HTERT RPE-1 (cell line): ENCODE results near the gene FERMT3.

Experiments
- in situ Hi-C: fragments of 300-500 bp; cut with MboI; formaldehyde crosslinking; loops from 4 replicates; pipeline ENCODE4 v1.14.3; 2020; ENCODE audit warnings: low sequenced_read_pairs

FERMT3 gene

GRCh38 chr11:64247729-64248531, 41.4 kb downstream of the FERMT3 start:
- in situ Hi-C loops, result no loop called here

GRCh38 chr11:64248578-64248977, 42.1 kb downstream of the FERMT3 start:
- in situ Hi-C loops, result no loop called here

DNA sequence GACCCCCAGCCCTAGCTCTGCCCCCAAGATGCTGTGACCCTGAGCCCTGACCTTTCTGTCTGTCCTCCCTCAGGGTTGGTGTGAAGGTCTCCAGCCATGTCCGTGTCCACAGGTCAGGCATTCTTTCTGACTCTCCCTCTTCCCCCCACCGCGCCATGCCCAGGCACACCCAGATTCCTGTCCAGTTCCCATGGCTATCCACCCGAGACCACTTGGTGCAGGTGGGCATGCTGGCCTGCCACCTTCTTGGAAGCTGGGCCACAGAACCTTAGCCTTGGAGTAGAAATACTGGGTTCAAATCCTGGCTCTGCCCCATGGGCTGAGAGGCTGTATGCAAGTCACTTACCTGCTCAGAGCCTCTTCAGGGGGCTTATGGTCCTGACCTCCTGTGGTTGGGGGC, 42.5 kb downstream of the FERMT3 start:
- in situ Hi-C loops, result no loop called here

DNA sequence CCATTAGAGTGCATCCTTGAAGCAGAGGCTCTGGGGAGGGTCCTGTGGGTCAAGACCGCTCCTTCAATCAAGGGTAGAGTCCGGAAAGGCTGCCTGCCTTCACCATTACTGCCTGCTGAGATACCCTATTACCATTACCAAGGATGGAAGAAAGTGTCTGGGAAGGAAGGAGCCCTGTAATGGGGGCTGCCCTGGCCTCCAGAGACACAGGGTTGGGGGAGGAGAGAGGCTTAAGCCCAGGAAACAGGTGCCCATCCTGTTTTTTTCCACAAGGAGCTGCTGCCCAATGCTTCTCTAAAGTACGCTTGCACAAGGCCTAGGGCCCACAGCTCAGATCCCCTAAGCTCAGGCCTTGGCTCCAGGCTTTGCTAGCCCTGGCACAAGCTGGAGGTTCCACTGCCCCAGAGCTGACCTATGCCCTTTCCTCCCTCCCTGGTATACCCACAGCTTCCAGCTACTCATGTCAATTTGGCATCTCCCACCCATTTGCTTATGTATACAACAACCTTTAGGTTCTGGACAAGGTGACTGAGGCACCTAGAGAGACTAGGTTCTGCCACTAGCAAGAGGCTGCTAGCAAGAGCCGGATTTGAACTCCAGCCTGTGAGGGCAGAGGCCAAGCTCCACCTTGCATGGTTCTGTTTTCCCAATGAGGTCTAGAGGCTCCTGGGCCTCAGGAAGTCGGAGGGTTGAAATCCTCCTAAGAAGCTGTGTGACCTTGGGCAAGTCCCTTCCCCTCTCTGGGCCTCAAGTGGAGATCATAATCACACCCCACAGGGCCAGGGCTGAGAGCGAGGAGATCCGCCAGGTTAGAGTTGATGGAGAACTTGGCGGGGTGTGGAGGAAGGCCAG, 43.3 kb downstream of the FERMT3 start:
- in situ Hi-C loops, result no loop called here

DNA sequence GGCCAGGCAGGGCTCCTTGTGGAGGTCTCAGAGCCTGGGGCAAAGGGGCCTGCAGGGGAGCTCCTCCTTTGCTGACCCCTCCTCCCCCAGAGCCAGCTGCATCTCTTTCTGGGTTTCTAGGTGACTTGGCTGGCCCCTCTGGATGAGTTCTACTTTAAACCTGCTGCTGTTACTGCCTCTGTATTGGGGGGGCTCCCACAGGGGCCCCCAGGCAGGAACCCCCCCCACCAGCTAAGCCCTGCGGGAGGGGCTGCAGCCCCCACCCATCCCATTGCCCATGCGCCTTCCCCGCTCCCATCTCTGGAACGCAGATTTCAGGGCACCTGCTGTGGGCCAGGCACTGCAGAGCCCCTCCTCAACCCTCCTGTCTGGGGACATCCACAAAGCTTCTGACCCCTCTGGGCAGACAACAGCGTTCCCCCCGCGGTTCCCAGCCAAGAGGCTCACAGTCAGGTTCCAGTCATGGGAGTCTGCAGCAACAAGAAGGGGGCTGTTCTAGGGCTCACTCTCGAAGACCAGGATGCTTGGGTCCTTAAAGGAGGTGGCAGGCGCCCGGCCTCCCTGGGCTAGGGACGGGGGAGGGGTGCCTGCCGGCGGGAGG, 44.0 kb downstream of the FERMT3 start:
- in situ Hi-C loops, result no loop called here

GRCh38 chr11:64251016-64251752, 44.7 kb downstream of the FERMT3 start, which contains the start of gene PLCB3:
PLCB3 (plus strand) TSS chr11:64251530; CDS start chr11:64251650, 120 bp downstream.
- in situ Hi-C loops, result no loop called here

- in situ Hi-C loops, result no loop called here
These were observed 45.2 kb downstream of the FERMT3 start for GRCh38 chr11:64251753-64252002.

DNA sequence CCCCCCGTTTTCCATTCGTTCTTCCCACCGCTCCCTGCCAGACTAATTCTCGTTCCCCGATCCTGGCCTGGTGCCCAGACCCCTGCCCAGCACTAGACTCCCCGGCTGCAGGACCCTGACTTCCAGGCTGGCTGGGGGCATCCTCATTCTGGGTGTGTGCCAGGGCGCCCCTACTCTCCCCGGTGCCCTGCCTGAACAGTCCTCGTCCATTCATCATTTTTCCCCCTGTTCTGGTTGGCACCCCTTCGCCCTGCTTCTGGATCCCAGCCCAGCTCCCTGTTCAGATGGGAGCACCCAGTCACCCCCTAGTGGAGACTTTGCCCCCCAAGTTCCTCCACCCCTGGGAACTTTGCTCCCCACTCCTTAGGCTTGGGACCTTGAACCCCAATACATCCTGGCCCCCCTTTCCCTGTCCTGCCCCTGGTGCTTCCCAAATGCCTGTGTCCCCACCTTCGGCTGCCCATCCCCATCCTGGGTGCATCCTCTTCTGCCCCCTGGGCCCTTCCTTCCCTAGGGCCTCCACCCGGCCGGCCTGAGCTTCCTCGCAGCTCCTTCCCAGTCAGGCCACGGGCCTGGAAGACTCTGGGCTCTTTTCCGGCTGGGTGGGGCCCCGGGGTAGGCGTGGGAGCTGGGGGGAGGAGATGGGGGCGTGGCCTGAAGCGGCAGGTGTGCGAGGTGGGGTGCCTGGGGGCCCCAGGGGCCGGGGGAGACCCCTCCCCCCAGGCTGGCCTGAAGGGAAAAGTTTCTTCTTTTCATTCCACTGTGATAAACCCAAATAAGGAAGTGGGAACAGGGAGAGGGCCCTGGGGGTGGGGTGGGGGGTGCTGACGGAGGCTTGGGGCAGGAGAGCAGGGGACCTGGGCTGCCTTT, 45.7 kb downstream of the FERMT3 start:
- in situ Hi-C loops, result no loop called here

GRCh38 chr11:64253043-64253442, 46.5 kb downstream of the FERMT3 start:
- in situ Hi-C loops, result no loop called here

- in situ Hi-C loops, result no loop called here
These were observed 47.0 kb downstream of the FERMT3 start for GRCh38 chr11:64253481-64253880.

- in situ Hi-C loops, result no loop called here
These were observed 47.8 kb downstream of the FERMT3 start for GRCh38 chr11:64254326-64254725.

DNA sequence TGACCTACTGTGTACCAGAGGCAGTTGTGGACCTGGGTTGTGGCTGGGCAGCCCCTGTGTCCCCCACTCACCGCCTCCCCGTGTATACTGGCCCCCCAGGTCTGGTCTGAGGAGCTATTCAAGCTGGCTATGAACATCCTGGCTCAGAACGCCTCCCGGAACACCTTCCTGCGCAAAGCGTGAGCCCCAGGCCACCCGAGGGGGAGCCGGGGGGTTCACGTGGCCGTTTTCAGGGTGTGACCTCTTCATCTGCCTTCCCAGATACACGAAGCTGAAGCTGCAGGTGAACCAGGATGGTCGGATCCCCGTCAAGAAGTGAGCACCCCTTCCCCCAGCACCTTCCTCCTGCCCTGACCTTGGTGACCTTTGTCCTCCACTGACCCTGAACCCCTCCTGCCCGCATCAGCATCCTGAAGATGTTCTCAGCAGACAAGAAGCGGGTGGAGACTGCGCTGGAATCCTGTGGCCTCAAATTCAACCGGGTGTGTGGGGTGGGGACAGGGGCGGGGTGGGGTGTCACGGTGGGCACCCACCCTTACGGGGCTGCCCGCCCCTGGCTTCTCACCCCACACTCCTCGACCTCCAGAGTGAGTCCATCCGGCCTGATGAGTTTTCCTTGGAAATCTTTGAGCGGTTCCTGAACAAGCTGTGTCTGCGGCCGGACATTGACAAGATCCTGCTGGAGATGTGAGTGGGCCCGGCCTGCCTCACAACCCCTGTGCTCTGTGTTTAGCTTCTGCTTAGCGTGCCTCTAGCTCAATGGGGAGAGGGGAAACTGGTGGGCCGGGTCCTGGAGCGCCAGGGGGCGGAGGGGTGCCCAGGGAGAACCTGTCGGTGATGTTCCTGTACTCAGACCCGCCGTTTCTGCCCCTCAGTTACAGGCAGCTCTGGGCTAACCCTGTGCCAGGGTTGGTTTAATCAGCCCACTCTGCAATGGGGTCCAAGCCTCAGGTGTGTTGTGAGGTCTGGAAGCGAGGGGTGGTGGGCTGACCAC, 48.9 kb downstream of the FERMT3 start:
- in situ Hi-C loops, result no loop called here

DNA sequence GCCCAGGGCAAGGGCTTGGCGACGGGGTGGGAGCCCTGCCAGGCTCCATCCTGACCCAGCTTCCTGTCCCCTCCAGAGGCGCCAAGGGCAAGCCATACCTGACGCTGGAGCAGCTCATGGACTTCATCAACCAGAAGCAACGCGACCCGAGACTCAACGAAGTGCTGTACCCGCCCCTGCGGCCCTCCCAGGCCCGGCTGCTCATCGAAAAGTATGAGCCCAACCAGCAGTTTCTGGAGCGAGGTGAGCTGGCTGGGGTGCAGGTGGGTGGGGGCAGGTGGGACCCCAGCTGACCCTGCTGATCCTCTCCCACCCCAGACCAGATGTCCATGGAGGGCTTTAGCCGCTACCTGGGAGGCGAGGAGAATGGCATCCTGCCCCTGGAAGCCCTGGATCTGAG, 49.8 kb downstream of the FERMT3 start:
- in situ Hi-C loops, result no loop called here

DNA sequence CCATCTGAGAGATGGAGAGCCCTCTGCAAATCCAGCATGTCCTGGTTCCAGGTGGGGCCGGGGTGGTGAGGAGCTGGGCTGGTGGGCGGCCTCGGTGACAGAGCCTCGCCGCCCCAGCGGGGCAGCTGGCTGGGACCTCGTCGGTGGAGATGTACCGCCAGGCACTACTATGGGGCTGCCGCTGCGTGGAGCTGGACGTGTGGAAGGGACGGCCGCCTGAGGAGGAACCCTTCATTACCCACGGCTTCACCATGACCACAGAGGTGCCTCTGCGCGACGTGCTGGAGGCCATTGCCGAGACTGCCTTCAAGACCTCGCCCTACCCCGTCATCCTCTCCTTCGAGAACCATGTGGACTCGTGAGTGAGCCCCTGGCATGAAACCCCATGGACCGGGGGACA, 51.8 kb downstream of the FERMT3 start:
- in situ Hi-C loops, result no loop called here

DNA sequence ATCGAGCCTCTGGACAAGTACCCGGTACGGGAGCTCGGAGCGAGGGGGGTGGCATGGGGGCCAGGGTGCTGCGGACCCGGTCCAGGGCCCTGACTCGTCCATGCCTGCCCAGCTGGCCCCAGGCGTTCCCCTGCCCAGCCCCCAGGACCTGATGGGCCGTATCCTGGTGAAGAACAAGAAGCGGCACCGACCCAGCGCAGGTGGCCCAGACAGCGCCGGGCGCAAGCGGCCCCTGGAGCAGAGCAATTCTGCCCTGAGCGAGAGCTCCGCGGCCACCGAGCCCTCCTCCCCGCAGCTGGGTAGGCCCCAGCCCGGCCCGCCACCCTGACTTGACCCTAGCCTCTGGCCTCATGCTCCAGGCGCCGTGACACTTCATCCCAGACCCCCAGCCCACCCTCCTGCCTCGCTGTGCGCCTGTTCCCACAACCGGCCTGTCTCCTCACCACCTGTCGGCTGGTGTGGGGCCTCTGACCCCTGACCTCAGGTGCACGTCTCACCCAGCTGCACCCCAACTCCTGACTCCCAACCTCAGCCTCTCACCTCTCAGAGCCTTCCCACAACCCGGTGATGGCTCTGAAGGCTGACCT, 52.5 kb downstream of the FERMT3 start:
- in situ Hi-C loops, result no loop called here

DNA sequence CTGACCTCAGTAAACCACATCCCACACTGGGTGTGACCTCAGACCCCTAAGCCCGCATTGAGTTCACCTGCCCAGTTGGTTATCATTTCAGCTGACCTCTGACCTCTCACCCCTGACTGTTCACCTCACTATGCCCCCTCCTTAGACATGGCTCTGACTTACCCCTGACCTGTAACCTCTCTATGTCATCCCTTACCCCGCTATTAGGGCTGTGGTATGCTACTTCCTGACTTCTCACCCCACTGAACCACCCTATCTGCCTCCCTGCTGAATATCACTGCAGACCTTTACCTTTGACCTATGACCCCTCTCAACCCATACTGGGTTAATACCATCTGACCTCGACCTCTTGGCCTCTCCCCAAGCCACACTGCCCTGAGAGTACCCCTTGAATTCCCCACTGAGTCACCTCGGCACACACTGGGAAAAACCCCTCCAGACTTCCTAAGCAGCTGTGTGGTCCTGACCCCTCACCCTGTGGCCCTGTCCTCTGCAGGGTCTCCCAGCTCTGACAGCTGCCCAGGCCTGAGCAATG, 53.1 kb downstream of the FERMT3 start:
- in situ Hi-C loops, result no loop called here

DNA sequence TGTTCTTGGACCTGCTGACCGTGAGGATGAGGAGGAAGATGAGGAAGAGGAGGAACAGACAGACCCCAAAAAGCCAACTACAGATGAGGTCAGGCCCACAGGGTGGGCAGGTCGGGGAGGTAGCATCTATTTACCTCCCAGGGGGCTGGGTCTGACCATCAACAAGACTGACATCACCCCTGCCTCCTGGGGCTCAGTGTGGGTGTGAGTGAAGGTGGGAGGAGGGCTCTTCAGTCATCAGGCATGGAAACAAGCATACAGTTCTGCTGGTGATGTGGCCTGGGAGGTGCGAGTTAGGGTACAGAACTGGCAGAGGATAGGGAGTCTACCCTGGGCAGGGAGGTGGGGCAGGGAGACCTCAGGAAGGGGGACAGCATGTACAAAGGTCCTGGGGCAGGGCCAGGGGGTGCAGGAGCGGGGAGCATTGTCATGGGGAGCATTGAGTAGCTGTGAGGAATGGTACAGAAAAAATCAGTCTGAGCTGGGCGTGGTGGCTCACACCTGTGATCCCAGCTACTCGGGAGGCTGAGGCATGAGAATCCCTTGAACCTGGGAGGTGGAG, 53.7 kb downstream of the FERMT3 start:
- in situ Hi-C loops, result no loop called here

- in situ Hi-C loops, result no loop called here
These were observed 55.1 kb downstream of the FERMT3 start for GRCh38 chr11:64261556-64262080.
